ENCODE results near the gene DNLZ.

DNA sequence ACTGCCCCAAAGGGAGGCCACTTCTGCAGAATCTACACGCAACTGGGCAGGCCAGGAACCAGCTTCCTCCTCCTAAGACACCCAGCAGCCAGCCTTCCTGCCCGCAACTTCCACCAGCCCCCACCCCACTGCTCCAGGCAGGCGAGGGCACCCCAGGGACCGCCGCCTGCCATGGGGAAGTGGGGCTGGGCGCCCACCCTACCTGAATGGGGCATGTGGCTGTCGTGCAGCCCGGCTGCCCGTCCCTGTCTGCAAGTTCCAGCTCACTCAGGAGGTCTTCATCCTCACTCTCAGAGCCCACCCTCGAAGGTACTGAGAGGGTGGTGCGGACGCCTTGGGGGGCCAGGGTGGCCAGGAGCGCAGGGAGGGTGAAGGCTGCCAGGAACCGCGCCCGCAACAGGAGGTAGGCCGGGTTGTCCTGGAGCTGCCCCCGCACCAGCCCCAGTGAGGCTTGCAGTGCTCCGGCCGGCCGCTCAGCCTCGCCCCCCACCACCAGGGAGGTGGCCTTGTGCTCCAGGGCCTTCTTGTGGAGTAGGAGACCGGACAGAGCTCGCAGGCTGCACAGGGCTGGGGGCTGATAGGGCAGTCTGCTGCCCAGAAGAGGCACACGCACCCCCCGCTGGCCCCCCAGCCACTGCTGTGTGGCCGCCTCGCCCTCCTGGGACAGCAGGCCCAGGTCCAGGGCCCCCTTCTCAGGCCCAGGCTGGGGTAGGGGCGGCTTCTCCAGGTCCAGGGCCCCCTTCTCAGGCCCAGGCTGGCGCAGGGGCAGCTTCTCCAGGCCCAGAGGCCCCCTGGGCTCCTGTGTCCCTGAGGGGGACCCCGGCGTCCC, 14.0 kb upstream of the DNLZ start:
- TF ChIP-seq, protein P1, sequence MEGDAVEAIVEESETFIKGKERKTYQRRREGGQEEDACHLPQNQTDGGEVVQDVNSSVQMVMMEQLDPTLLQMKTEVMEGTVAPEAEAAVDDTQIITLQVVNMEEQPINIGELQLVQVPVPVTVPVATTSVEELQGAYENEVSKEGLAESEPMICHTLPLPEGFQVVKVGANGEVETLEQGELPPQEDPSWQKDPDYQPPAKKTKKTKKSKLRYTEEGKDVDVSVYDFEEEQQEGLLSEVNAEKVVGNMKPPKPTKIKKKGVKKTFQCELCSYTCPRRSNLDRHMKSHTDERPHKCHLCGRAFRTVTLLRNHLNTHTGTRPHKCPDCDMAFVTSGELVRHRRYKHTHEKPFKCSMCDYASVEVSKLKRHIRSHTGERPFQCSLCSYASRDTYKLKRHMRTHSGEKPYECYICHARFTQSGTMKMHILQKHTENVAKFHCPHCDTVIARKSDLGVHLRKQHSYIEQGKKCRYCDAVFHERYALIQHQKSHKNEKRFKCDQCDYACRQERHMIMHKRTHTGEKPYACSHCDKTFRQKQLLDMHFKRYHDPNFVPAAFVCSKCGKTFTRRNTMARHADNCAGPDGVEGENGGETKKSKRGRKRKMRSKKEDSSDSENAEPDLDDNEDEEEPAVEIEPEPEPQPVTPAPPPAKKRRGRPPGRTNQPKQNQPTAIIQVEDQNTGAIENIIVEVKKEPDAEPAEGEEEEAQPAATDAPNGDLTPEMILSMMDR (IDR thresholded peaks at IDR 0.05; ENCODE audit: low read depth, low read length), result no peak
- no peak for TF ChIP-seq EZH2phosphoT487 (IDR thresholded peaks at IDR 0.05; ENCODE audit: low read depth)

All from OCI-LY3 (cell line).